Activated CD4-positive, alpha-beta T cell treated with anti-CD3 and anti-CD28 coated beads for 4 hours (primary cell): ENCODE measurements around the gene NFKBIZ.

Source experiments
- DNase-seq, 2 donors: peaks; one replicate each; pipeline ENCODE4 v3.0.0-alpha.2; 2020

NFKBIZ gene

GRCh38 chr3:101827211-101828174, 21.8 kb upstream of the NFKBIZ start:
- peak; percentile 85 to 87 for DNase-seq

- no peak for DNase-seq
Observed at GRCh38 chr3:101828276-101828675, 21.0 kb upstream of the NFKBIZ start.

- peak; percentile 51 to 52 for DNase-seq
Observed at GRCh38 chr3:101828691-101829436, 20.4 kb upstream of the NFKBIZ start.

- no peak for DNase-seq
Observed at GRCh38 chr3:101829437-101829830, 19.9 kb upstream of the NFKBIZ start.

GRCh38 chr3:101829874-101830273, 19.4 kb upstream of the NFKBIZ start:
- no peak for DNase-seq

GRCh38 chr3:101833446-101833974, 15.8 kb upstream of the NFKBIZ start:
- no peak for DNase-seq

- no peak for DNase-seq
Observed at GRCh38 chr3:101835676-101836075, 13.6 kb upstream of the NFKBIZ start.

- DNase-seq = no peak
Observed at GRCh38 chr3:101836160-101836559, 13.2 kb upstream of the NFKBIZ start.

GRCh38 chr3:101836652-101837598, 12.4 kb upstream of the NFKBIZ start:
- DNase-seq = no peak

GRCh38 chr3:101838691-101839090, 10.6 kb upstream of the NFKBIZ start:
- no peak for DNase-seq

GRCh38 chr3:101840066-101840465, 9.2 kb upstream of the NFKBIZ start:
- no peak for DNase-seq

GRCh38 chr3:101842245-101842934, 6.9 kb upstream of the NFKBIZ start:
- DNase-seq = no peak

GRCh38 chr3:101842935-101843330, 6.4 kb upstream of the NFKBIZ start:
- DNase-seq = no peak

GRCh38 chr3:101845425-101845824, 3.9 kb upstream of the NFKBIZ start:
- DNase-seq = no peak

GRCh38 chr3:101846709-101847108, 2.6 kb upstream of the NFKBIZ start:
- no peak for DNase-seq

- DNase-seq = no peak
Observed at GRCh38 chr3:101847328-101847727, 2.0 kb upstream of the NFKBIZ start.

- no peak for DNase-seq
Observed at GRCh38 chr3:101848326-101848725, 988 bp upstream of the NFKBIZ start.

GRCh38 chr3:101849714-101850245, 466 bp downstream of the NFKBIZ start:
- DNase-seq = peak; percentile 56 to 62

GRCh38 chr3:101850246-101851051, 1.1 kb downstream of the NFKBIZ start:
- peak in 1 of 2 donors; percentile 36 for DNase-seq

- DNase-seq = no peak
Observed at GRCh38 chr3:101851072-101851770, 1.9 kb downstream of the NFKBIZ start.
